GM19395 (cell line): ENCODE measurements around the gene CLDN4.
"Not testable (repeated sequence)": the region's sequence is repeated elsewhere in the genome, so short reads cannot be mapped to it uniquely, and the experiment has no call there.

Experiments used
- ATAC-seq: cut with Tn5 transposase; IDR thresholded peaks from one replicate; pipeline ENCODE4 v1.9.1; 2021; ENCODE audit warnings: mild to moderate bottlenecking, moderate library complexity; ENCODE audit not compliant: unreplicated experiment

CLDN4 gene, protein sequence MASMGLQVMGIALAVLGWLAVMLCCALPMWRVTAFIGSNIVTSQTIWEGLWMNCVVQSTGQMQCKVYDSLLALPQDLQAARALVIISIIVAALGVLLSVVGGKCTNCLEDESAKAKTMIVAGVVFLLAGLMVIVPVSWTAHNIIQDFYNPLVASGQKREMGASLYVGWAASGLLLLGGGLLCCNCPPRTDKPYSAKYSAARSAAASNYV

GRCh38 chr7:73830681-73831583 lies at the start of gene CLDN4:
Gene CLDN4, plus strand, starts transcription at chr7:73830996. Its CDS starts 206 bp downstream, at chr7:73831202.
- ATAC-seq = no peak

DNA sequence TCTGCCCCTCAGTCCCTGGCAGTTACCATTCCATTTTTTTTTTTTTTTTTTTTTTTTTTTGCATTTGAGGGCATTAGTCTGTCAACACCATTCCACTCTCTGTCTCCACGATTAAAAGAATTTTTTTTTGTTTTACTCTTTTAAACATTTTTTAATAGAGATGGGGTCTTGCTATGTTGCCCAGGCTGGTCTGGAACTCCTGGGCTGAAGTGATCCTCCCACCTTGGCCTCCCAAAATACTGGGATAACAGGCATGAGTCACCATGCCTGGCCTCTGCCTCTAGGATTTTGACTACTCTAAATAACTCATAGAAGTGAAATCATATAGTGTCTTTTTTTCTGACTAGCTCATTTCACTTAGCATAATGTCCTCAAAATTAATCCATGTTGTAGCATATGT lies 44.2 kb upstream of the CLDN4 start:
- ATAC-seq = no peak

GRCh38 chr7:73787786-73788048 lies 43.1 kb upstream of the CLDN4 start:
- ATAC-seq = not testable (repeated sequence)

- no peak for ATAC-seq
These were observed 41.7 kb upstream of the CLDN4 start for GRCh38 chr7:73789051-73789450.

- not testable (repeated sequence) for ATAC-seq
These were observed 39.6 kb upstream of the CLDN4 start for GRCh38 chr7:73791170-73791690.

- ATAC-seq = not testable (repeated sequence)
These were observed 35.6 kb upstream of the CLDN4 start for GRCh38 chr7:73795188-73795587.

DNA sequence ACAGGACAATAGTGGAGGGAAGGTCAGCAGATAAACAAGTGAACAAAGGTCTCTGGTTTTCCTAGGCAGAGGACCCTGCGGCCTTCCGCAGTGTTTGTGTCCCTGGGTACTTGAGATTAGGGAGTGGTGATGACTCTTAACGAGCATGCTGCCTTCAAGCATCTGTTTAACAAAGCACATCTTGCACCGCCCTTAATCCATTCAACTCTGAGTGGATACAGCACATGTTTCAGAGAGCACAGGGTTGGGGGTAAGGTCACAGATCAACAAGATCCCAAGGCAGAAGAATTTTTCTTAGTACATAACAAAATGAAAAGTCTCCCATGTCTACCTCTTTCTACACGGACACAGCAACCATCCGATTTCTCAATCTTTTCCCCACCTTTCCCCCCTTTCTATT lies 34.1 kb upstream of the CLDN4 start:
- not testable (repeated sequence) for ATAC-seq

DNA sequence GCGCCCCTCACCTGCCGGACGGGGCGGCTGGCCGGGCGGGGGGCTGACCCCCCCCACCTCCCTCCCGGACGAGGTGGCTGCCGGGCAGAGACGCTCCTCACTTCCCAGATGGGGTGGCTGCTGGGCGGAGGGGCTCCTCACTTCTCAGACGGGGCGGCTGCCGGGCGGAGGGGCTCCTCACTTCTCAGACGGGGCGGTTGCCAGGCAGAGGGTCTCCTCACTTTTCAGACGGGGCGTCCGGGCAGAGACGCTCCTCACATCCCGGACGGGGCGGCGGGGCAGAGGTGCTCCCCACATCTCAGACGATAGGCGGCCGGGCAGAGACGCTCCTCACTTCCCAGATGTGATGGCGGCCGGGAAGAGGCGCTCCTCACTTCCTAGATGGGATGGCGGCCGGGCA lies 33.6 kb upstream of the CLDN4 start:
- not testable (repeated sequence) for ATAC-seq

DNA sequence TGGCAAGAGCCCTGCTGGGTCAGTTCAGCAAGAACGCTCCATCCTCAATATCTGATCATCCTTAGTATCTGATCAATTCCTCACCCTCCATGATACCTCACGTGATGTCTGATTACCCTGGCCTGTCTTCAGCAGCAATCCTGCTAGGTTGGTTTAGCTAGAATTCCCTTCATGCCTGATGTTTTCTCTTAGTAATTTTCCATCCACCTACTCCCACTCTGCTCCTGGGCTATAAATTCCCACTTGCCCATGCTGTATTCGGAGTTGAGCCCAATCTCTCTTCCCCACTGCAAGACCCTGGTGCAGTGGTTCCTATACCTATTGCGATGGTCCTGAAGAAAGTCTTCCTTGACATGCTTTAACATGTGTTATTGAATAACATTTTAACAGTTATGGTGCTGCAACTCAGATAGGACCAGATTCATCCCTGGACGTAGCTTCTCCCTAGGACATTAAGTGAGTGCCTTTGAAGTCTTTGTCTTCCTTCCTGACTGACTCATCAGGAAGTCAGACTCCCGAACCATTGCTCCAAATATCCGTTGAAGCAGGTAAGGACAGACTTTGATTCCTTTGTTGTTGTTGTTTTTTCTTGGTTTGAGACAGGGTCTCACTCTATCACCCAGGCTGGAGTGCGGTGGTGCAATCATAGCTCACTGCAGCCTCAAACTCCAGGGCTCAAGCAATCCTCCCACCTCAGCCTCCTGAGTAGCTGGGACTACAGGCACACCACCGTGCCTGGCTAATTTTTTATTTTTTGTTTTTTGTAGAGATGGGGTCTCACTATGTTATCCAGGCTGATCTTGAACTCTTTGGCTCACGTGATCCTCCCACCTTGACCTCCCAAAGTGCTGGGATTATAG lies 31.3 kb upstream of the CLDN4 start:
- ATAC-seq = no peak

- no peak for ATAC-seq
These were observed 29.2 kb upstream of the CLDN4 start for GRCh38 chr7:73801577-73801976.

GRCh38 chr7:73802459-73802858 lies 28.3 kb upstream of the CLDN4 start:
- no peak for ATAC-seq

DNA sequence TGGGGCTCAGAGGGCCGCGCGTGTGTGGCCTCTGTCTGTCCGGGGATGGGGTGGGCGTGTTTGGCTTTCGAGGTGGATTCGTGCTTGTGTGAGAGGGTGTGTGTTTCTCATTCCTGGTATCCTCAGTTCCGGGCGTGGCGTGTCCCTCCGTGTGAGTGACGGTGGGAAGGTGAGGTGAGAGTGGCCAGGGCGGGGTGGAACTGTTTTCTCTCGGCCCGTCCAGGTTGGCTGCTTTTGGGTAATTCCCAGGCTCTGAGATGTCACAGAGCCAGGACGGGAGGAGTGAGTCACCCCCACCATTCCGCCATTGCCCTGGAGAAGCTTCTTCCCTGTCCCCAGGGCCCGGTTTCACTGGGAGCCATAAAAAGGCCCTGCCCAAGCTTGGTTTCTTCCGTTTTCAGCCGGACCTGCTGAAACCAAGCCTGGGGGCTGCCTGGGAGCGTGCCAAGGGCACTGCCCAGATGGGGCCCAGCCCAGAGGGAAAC lies 21.3 kb upstream of the CLDN4 start:
- ATAC-seq = no peak

DNA sequence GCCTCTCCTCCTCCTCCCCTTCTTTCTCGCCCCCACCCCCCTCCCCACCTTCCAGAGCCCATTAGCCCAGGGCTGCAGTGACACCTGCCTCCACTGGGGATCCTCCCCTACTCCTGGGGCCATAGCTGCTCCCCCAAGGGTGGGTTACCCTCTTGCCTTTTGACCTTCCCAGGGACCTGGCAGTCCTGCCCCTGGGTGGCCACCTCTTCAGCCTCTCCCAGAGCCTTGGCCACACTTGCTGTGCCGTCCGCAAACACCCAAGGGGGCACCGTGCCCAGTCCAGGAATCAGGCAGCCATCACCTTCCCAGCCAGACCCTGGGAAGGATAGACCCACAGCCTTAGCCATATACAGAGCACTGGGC lies 19.8 kb upstream of the CLDN4 start:
- no peak for ATAC-seq

DNA sequence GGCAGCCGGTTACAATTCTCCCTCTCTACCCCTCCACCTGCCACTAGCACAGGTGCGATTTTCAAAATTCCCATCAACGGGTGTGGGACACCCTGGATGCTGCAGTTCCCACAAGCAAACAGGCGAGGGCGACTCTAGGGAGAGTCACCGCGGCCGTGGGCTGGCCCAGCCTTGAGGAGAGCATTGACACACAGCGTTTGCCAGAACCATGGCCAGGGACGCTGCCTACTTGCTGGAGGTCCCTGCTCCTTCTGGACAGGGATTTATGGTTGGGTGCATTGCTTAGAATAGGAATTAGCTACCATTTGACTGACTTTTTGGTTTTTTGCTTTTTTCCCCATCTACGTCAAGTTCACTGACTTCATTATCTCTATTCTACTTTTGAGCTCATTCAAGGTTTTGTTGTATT lies 19.0 kb upstream of the CLDN4 start:
- no peak for ATAC-seq

- ATAC-seq = no peak
These were observed 17.8 kb upstream of the CLDN4 start for GRCh38 chr7:73812996-73813395.

DNA sequence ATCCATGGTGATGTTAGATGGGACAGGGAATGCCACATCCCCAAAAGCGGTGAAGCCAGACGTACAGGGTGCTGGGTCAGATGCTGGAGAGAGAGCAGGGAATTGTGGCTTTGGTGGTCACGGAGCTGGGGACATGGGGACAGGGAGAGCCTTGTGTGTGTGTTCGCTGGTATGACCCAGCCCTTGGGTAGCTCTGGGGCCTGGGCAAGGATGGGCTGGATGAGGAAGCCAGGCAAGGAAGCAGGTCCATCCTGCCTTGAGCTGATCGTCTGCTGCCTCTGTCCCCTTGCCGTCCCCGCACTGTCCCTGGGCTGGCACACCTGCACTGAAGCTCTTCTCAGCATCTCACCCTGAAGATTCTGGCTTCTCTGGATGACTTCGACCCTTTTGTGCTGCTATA lies 15.4 kb upstream of the CLDN4 start:
- ATAC-seq = no peak

DNA sequence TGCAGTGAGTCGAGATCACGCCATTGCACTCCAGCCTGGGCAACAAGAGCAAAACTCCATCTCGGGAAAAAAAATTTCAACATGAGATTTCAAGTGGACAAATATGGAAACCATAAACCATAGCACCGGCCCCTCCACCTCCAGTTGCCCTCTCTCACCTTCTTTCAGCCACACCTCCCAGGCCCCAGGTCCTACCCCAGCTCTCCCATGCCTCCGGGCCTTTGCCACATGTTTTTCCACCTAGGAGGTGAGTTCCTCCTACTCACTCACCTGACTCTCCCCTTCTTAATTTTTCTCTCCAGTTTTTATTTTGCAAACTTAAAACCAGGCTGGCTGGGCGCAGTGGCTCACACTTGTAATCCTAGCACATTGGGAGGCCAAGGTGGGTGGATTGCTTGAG lies 13.7 kb upstream of the CLDN4 start:
- no peak for ATAC-seq

- no peak for ATAC-seq
These were observed 10.8 kb upstream of the CLDN4 start for GRCh38 chr7:73820013-73820412.

DNA sequence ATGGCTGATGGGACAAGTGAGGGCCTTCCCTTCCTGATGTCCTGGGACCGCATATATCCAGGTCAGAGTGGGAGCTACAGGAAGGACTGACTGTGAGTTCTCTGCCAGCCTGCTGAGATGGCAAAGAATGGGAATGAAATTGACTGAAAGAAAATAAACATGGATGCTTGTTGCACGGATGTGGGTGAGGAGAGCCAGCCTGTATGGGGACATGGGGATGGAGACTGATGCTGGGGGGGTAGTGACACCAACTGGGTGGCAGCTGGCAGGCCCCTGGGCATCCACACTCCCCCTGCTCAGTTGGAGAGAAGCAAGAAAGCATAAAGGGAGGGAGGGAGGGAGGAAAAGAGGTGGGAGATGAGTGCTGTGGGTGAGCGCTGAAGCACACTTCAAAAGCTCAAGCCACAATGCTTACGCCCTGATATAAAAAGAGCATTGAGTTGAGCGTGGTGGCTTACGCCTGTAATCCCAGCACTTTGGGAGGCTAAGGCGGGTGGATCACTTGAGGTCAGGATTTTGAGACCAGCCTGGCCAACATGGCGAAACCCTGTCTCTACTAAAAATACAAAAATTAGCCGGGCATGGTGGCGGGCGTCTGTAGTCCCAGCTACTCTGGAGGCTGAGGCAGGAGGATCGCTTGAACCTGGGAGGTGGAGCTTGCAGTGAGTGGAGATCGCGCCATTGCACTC lies 9.1 kb upstream of the CLDN4 start:
- not testable (repeated sequence) for ATAC-seq

GRCh38 chr7:73822319-73823173 lies 8.2 kb upstream of the CLDN4 start:
- ATAC-seq = no peak
